H1 (cell line): ENCODE data around the gene IRF7. TPM values are rescaled to one million over a fixed set of nuclear protein-coding genes. Genes with fewer than 3 reads are reported as not detected.
A peak's percentile ranks its signal among the peaks of the same experiment; 100 is the strongest.

ENCODE experiments used
- CTCF ChIA-PET: fragments of 300-600 bp; sonication (Branson Sonifier 250); formaldehyde crosslinking; loops from one replicate; lab custom pipeline; 2021; ENCODE audit not compliant: partially characterized antibody; lab: Charles Lee
- POLR2A ChIA-PET: fragments of 300-600 bp; sonication (Branson Sonifier 250); formaldehyde crosslinking; loops from one replicate; lab custom pipeline; 2021; ENCODE audit warnings: inconsistent platforms; ENCODE audit not compliant: partially characterized antibody; lab: Charles Lee
- DNase-seq, 2 experiments: peaks; one replicate each; pipeline versions ENCODE4 v3.0.0 to v3.0.0-alpha.2; 2010 to 2022; ENCODE audit warnings: low spot score in 2 of 2, low read depth in 1 of 2, mixed read lengths in 1 of 2
- FAIRE-seq: peaks from 2 replicates; lab custom pipeline; 2011; peaks lifted over from hg19 to GRCh38; lab: Jason Lieb, UNC
- H2AFZ ChIP-seq: 2 replicates; pipeline ENCODE4 v1.8.1; 2012; ENCODE audit warnings: low read length, inconsistent platforms
- H2AK5ac ChIP-seq: 2 replicates; pipeline ENCODE4 v1.6.1; 2013; ENCODE audit warnings: low read depth, low read length
- H2BK120ac ChIP-seq: replicated peaks from 2 replicates; pipeline ENCODE3; 2013; ENCODE audit warnings: low read depth, low read length, inconsistent platforms
- H2BK12ac ChIP-seq: 2 replicates; pipeline ENCODE4 v1.6.1; 2013; ENCODE audit warnings: low read depth, low read length
- H2BK15ac ChIP-seq: 2 replicates; pipeline ENCODE4 v1.6.1; 2013; ENCODE audit warnings: low read length
- H2BK20ac ChIP-seq: 2 replicates; pipeline ENCODE4 v1.6.1; 2013; ENCODE audit warnings: low read length
- H2BK5ac ChIP-seq: 2 replicates; pipeline ENCODE4 v1.6.1; 2013; ENCODE audit warnings: low read depth, low read length
- H3K14ac ChIP-seq: 2 replicates; pipeline ENCODE4 v1.6.1; 2013; ENCODE audit warnings: inconsistent platforms; ENCODE audit not compliant: insufficient read length
- H3K18ac ChIP-seq: 2 replicates; pipeline ENCODE4 v1.6.1; 2013; ENCODE audit warnings: low read length; ENCODE audit errors: extremely low read depth
- H3K23ac ChIP-seq: 2 replicates; pipeline ENCODE4 v1.6.1; 2013; ENCODE audit warnings: inconsistent platforms; ENCODE audit not compliant: insufficient read length
- H3K23me2 ChIP-seq: 2 replicates; pipeline ENCODE4 v1.6.1; 2013; ENCODE audit warnings: low read depth, low read length
- H3K27ac ChIP-seq: 2 replicates; pipeline ENCODE4 v1.6.1; 2011; ENCODE audit warnings: low read depth, low read length, inconsistent platforms
- H3K27me3 ChIP-seq, 4 experiments: replicated peaks in 1 of 4; 1 replicate in 1 of 4; 2 replicates in 3 of 4; pipeline versions ENCODE4 v1.6.1 to v1.8.1; 2011 to 2013; ENCODE audit warnings: low read length in 3 of 4, mild to moderate bottlenecking in 3 of 4, inconsistent platforms in 2 of 4, mixed read lengths in 2 of 4, moderate library complexity in 1 of 4; ENCODE audit not compliant: control insufficient read depth in 3 of 4, insufficient read depth in 3 of 4; ENCODE audit errors: extremely low read depth in 1 of 4
- H3K36me3 ChIP-seq, 4 experiments: 2 replicates each; pipeline versions ENCODE4 v1.6.1 to v1.8.1; 2011 to 2013; ENCODE audit warnings: mild to moderate bottlenecking in 4 of 4, low read length in 3 of 4, moderate library complexity in 2 of 4, control low read depth in 1 of 4, inconsistent platforms in 1 of 4; ENCODE audit not compliant: insufficient read depth in 4 of 4, control insufficient read depth in 2 of 4
- H3K4ac ChIP-seq: replicated peaks from 2 replicates; pipeline ENCODE3; 2013; ENCODE audit warnings: low read length, low read depth, mixed read lengths, inconsistent platforms; ENCODE audit not compliant: insufficient read length
- H3K4me1 ChIP-seq, 4 experiments: replicated peaks in 1 of 4; 1 replicate in 1 of 4; 2 replicates in 3 of 4; pipeline versions ENCODE4 v1.6.1 to v1.8.1; 2011 to 2013; ENCODE audit warnings: low read length in 3 of 4, inconsistent platforms in 2 of 4, mixed read lengths in 1 of 4; ENCODE audit not compliant: insufficient read depth in 4 of 4, control insufficient read depth in 3 of 4
- H3K4me2 ChIP-seq, 2 experiments: 2 replicates each; pipeline versions ENCODE4 v1.6.1 to v1.8.1; 2011 to 2013; ENCODE audit warnings: low read depth in 2 of 2, low read length in 2 of 2, control low read depth in 1 of 2, inconsistent platforms in 1 of 2, mild to moderate bottlenecking in 1 of 2; ENCODE audit not compliant: insufficient read depth in 1 of 2
- H3K4me3 ChIP-seq, 4 experiments: fragments of 200-600, 300-600 bp in 1 of 4; sonication (generic), shearing (Covaris generic), sonication (Bioruptor Twin) in 1 of 4; 2 replicates each; pipeline versions ENCODE4 v1.5.1 to v1.8.1; 2011 to 2016; ENCODE audit warnings: low read length in 4 of 4, low read depth in 3 of 4, control low read depth in 2 of 4, inconsistent platforms in 2 of 4, mild to moderate bottlenecking in 2 of 4, mixed read lengths in 1 of 4, moderate library complexity in 1 of 4; ENCODE audit not compliant: insufficient read depth in 2 of 4; ENCODE audit errors: extremely low read depth in 1 of 4
- H3K56ac ChIP-seq: replicated peaks from 2 replicates; pipeline ENCODE3; 2013; ENCODE audit warnings: low read depth, mild to moderate bottlenecking, mixed read lengths, low read length, inconsistent platforms; ENCODE audit not compliant: insufficient read length
- H3K79me1 ChIP-seq: 2 replicates; pipeline ENCODE4 v1.6.1; 2013; ENCODE audit warnings: low read depth, low read length, control low read depth
- H3K79me2 ChIP-seq, 2 experiments: 2 replicates each; pipeline versions ENCODE4 v1.6.1 to v1.8.1; 2012 to 2013; ENCODE audit warnings: low read length in 2 of 2, mild to moderate bottlenecking in 2 of 2, inconsistent platforms in 1 of 2; ENCODE audit not compliant: insufficient read depth in 2 of 2, control insufficient read depth in 1 of 2
- H3K9ac ChIP-seq, 4 experiments: replicated peaks in 1 of 4; 1 replicate in 1 of 4; 2 replicates in 3 of 4; pipeline versions ENCODE4 v1.6.1 to v1.8.1; 2011 to 2013; ENCODE audit warnings: low read depth in 3 of 4, low read length in 3 of 4, control low read depth in 2 of 4, mild to moderate bottlenecking in 2 of 4, moderate library complexity in 2 of 4, inconsistent platforms in 1 of 4; ENCODE audit errors: extremely low read depth in 1 of 4
- H3K9me3 ChIP-seq, 2 experiments: 2 replicates each; pipeline versions ENCODE4 v1.6.1 to v1.8.1; 2012 to 2013; ENCODE audit warnings: mild to moderate bottlenecking in 2 of 2, moderate library complexity in 2 of 2, control low read depth in 1 of 2, inconsistent platforms in 1 of 2, low read depth in 1 of 2, low read length in 1 of 2, mixed read lengths in 1 of 2; ENCODE audit not compliant: insufficient read depth in 2 of 2
- H4K20me1 ChIP-seq, 2 experiments: replicated peaks in 1 of 2; 2 replicates each; pipeline versions ENCODE3 to v1.8.1; 2011 to 2013; ENCODE audit warnings: inconsistent platforms in 2 of 2, low read length in 2 of 2, mild to moderate bottlenecking in 1 of 2; ENCODE audit not compliant: insufficient read depth in 2 of 2, control insufficient read depth in 1 of 2
- H4K5ac ChIP-seq: 2 replicates; pipeline ENCODE4 v1.6.1; 2013; ENCODE audit warnings: low read length, low read depth, mixed read lengths, inconsistent platforms; ENCODE audit not compliant: insufficient read length
- H4K8ac ChIP-seq: 2 replicates; pipeline ENCODE4 v1.8.0; 2013; ENCODE audit warnings: mild to moderate bottlenecking, moderate library complexity, low read length, inconsistent platforms; ENCODE audit not compliant: insufficient read depth; ENCODE audit errors: extremely low read depth
- H4K91ac ChIP-seq: replicated peaks from 2 replicates; pipeline ENCODE3; 2013; ENCODE audit warnings: low read length, mixed read lengths, inconsistent platforms; ENCODE audit not compliant: insufficient read length
- GABPA ChIP-seq: IDR thresholded peaks from 2 replicates; pipeline ENCODE4 v1.6.1; 2011; ENCODE audit warnings: mild to moderate bottlenecking, low read length, moderate library complexity, borderline replicate concordance; ENCODE audit not compliant: insufficient read depth
- HDAC2 ChIP-seq, 2 experiments: fragments of 300-600 bp in 1 of 2; sonication (generic) in 1 of 2; IDR thresholded peaks; 2 replicates each; pipeline ENCODE4 v1.6.1; 2011 to 2012; ENCODE audit warnings: low read depth in 2 of 2, low read length in 2 of 2, mild to moderate bottlenecking in 2 of 2, moderate library complexity in 2 of 2, borderline replicate concordance in 1 of 2, inconsistent platforms in 1 of 2
- JUN ChIP-seq: IDR thresholded peaks from 2 replicates; pipeline ENCODE4 v1.6.1; 2011; ENCODE audit warnings: low read depth, mild to moderate bottlenecking, improper control_type of control experiment, low read length
- POLR2AphosphoS5 ChIP-seq: IDR thresholded peaks from 2 replicates; pipeline ENCODE4 v1.6.1; 2011; ENCODE audit warnings: low read depth, low read length
- POU5F1 ChIP-seq: IDR thresholded peaks from 2 replicates; pipeline ENCODE4 v1.6.1; 2011; ENCODE audit warnings: low read depth, mild to moderate bottlenecking, low read length, moderate library complexity
- RBBP5 ChIP-seq: IDR thresholded peaks from 2 replicates; pipeline ENCODE4 v1.7.1; 2012; ENCODE audit warnings: low read depth, mild to moderate bottlenecking, inconsistent platforms, low read length, moderate library complexity, borderline replicate concordance
- SIN3A ChIP-seq, 2 experiments: IDR thresholded peaks in 1 of 2; conservative IDR thresholded peaks in 1 of 2; 2 replicates each; pipeline ENCODE4 v1.6.1; 2011 to 2012; ENCODE audit warnings: low read length in 2 of 2, improper control_type of control experiment in 1 of 2, low read depth in 1 of 2, mild to moderate bottlenecking in 1 of 2
- SIRT6 ChIP-seq: IDR thresholded peaks from one replicate; pipeline ENCODE4 v1.7.1; 2012; ENCODE audit warnings: low read length, inconsistent platforms
- SP1 ChIP-seq: IDR thresholded peaks from 2 replicates; pipeline ENCODE4 v1.6.1; 2011; ENCODE audit warnings: low read depth, low read length
- TCF12 ChIP-seq: IDR thresholded peaks from 2 replicates; pipeline ENCODE4 v1.6.1; 2011; ENCODE audit warnings: low read depth, mild to moderate bottlenecking, low read length
- WGBS, 2 experiments: shearing (Covaris generic) in 1 of 2; methylation state at CpG; one replicate each; pipeline versions ENCODE4 v1.1.6 to v1.1.7; 2013 to 2015; ENCODE audit warnings: low lambda C conversion rate in 2 of 2, mixed read lengths in 2 of 2, inconsistent platforms in 1 of 2, low coverage in 1 of 2, missing lambda C conversion rate in 1 of 2; ENCODE audit not compliant: insufficient replicate concordance in 2 of 2, insufficient coverage in 1 of 2, insufficient read length in 1 of 2; ENCODE audit errors: extremely low coverage in 1 of 2, missing lambda C conversion rate in 1 of 2; 5-methylcytosine and 5-hydroxymethylcytosine counted together
- polyA plus RNA-seq, 7 experiments: library from polyadenylated mRNA; depleted of rRNA in 3 of 7; stranded (reverse) in 5 of 7; unstranded in 2 of 7; fragments of >200 nt in 5 of 7; fragments of 200-250 nt in 2 of 7; gene quantifications; 1 replicate in 5 of 7; 2 replicates in 1 of 7; 4 replicates in 1 of 7; pipeline versions ENCODE4 v1.2.1 to v1.2.3, GENCODE V29; 2011 to 2013; ENCODE audit warnings: missing spikeins in 2 of 7, mixed read lengths in 2 of 7
- total RNA-seq: library from RNA; stranded (reverse); fragmentation: NEBNext Ultra II Directional; extraction: Animal tissue kit (Norgen Biotek cat#: 25700); gene quantifications from 2 replicates; pipeline ENCODE4 v1.2.1, GENCODE V29; 2021
- TF ChIP-seq, protein P1 (sequence below): IDR thresholded peaks from 2 replicates; pipeline ENCODE4 v1.6.1; 2011; ENCODE audit warnings: low read length, improper control_type of control experiment

Gene IRF7
- total and polyA plus RNA-seq, 2 of the 8 experiments (the other 6 are each of a cell fraction or from before 2014, with no cell fraction given) = 9.1 to 9.6 TPM

DNA sequence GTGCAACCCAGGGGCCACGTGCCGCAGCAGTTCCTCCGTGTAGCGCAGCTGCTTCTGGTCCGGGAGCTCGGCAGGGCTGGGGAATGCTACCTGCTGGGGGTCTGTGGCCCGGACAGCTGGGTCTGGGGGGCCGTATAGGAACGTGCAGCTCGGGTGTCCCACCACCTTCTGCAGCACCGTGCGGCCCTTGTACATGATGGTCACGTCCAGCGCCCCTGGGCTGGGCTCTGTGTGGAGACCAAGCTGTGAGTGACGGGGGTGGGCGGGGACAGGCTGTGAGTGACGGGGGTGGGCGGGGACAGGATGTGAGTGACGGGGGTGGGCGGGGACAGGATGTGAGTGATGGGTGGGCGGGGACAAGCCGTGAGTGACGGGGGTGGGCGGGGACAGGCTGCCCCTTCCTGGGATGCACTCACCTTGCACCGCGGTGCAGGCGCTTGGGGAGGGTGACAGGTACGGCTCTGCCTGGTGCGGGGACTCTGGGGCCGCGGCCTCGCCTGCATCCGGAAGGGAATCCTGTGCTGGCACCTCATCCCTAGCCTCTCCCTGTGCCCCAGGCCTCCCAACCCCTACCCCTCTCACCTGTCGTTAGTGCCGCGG, 2.3 kb downstream of the IRF7 start:
- CTCF ChIA-PET = interaction anchor here (0.6 to 2.4 kb wide), 7 partner anchors 10 to 110 kb away, joined by 3 to 11 read pairs (median 7); no protein-coding TSS in a partner anchor
- Histone ChIP-seq H3K36me3 (peaks cover 16 to 40% (median 32%) of the 10 kb centered on the region in 4 experiments), H3K27ac (no peak overlapping the region), H3K79me2 (no peaks in the 10 kb centered on the region), H3K4me3 (peak overlapping the region in 1 of 4 experiments; percentile 32; a peak in 1 of 8 replicates), H4K5ac (no peak overlapping the region), H4K20me1 (peaks cover 21 to 26% of the 10 kb centered on the region in 2 experiments), H2AFZ (no peak overlapping the region), H3K23me2 (peaks cover 3% of the 10 kb centered on the region; the same call in 1 of the 2 replicates), H3K9ac (no peak overlapping the region), H3K18ac (no peak overlapping the region), H2BK120ac (no peak overlapping the region), H3K4me1 (peaks cover 0 to 15% (median 3%) of the 10 kb centered on the region in 4 experiments; a peak in 5 of 7 replicates), H4K8ac (peak overlapping the region; percentile 59; the same call in 1 of the 2 replicates), H3K4ac (no peak overlapping the region), H2AK5ac (no peak overlapping the region), H2BK15ac (no peak overlapping the region), H3K27me3 (no peaks in the 10 kb centered on the region), H3K14ac (no peak overlapping the region), H3K79me1 (peaks cover 6% of the 10 kb centered on the region), H3K56ac (no peak overlapping the region), H2BK5ac (no peak overlapping the region), H3K4me2 (peak overlapping the region in 1 of 2 experiments; percentile 33; a peak in 2 of 4 replicates), H2BK20ac (no peak overlapping the region), H4K91ac (no peak overlapping the region), H3K9me3 (no peaks in the 10 kb centered on the region), H2BK12ac (no peak overlapping the region), H3K23ac (no peak overlapping the region)
- POLR2A ChIA-PET = interaction anchor here (0.6 to 2.3 kb wide), 11 partner anchors 12 to 164 kb away, joined by 3 to 20 read pairs (median 4); partner anchors contain the start of genes DRD4, SCT and TALDO1
- DNase-seq (peak; percentile 64 to 86), FAIRE-seq (no peak)
- WGBS, 2 experiments = 58% methylated on average over 20 of the region's 36 CpGs; no CpG with 5 or more reads in 1 of the 2 experiments
- TF ChIP-seq POLR2AphosphoS5 = peak; percentile 47
- no peak for TF ChIP-seq GABPA
- TF ChIP-seq, protein P1, sequence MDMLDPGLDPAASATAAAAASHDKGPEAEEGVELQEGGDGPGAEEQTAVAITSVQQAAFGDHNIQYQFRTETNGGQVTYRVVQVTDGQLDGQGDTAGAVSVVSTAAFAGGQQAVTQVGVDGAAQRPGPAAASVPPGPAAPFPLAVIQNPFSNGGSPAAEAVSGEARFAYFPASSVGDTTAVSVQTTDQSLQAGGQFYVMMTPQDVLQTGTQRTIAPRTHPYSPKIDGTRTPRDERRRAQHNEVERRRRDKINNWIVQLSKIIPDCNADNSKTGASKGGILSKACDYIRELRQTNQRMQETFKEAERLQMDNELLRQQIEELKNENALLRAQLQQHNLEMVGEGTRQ = no peak
- no peak for TF ChIP-seq SIRT6
- no peak for TF ChIP-seq RBBP5
- TF ChIP-seq HDAC2 (IDR thresholded peaks at IDR 0.05; ENCODE audit: borderline replicate concordance in 1 of 2, low read depth in 2 of 2, low read length in 2 of 2) = no peak
- TF ChIP-seq POU5F1 = no peak
- TF ChIP-seq TCF12 = no peak
- TF ChIP-seq SIN3A (conservative IDR thresholded peaks at IDR 0.05 in 1 of 2, IDR thresholded peaks at IDR 0.05 in 1 of 2; ENCODE audit: low read depth in 1 of 2, low read length in 2 of 2) = 0 out of 4 replicates have a peak, but pooled peaks of 1 of the 2 experiments have one; percentile 28
- no peak for TF ChIP-seq JUN
- 0 out of 2 replicates have a peak, but pooled peaks have one; percentile 28 for TF ChIP-seq SP1
